HepG2 (cell line): ENCODE data around the gene DOK4. TPM values are rescaled to one million over a fixed set of nuclear protein-coding genes. Genes with fewer than 3 reads are reported as not detected.

Experiments used
- ESRRA ChIP-seq: sonication (generic); formaldehyde crosslinking; IDR thresholded peaks from 2 replicates; pipeline ENCODE4 v1.5.1; 2020; ENCODE audit warnings: mild to moderate bottlenecking, low read depth, missing genetic modification reagents
- GATAD2A ChIP-seq: IDR thresholded peaks from 2 replicates; pipeline ENCODE4 v1.6.1; 2016
- HNF4G ChIP-seq, 2 experiments: sonication (generic) in 1 of 2; formaldehyde crosslinking in 1 of 2; IDR thresholded peaks; 2 replicates each; pipeline versions ENCODE4 v1.4.0 to v1.6.1; 2011 to 2020; ENCODE audit warnings: borderline replicate concordance in 2 of 2, low read depth in 2 of 2, mild to moderate bottlenecking in 2 of 2, low read length in 1 of 2, missing genetic modification reagents in 1 of 2, moderate library complexity in 1 of 2
- ZBTB40 ChIP-seq, 2 experiments: fragments of 450-650 bp in 1 of 2; sonication (generic) in 1 of 2; formaldehyde crosslinking in 1 of 2; IDR thresholded peaks; 2 replicates each; pipeline versions ENCODE4 v1.6.1 to v1.8.0; 2016 to 2022; ENCODE audit warnings: antibody characterized with exemption in 1 of 2, mild to moderate bottlenecking in 1 of 2, missing genetic modification reagents in 1 of 2
- ZNF33B ChIP-seq: sonication (generic); formaldehyde crosslinking; IDR thresholded peaks from 2 replicates; pipeline ENCODE4 v1.5.1; 2020; ENCODE audit warnings: mild to moderate bottlenecking, missing genetic modification reagents
- ZNF589 ChIP-seq: sonication (generic); formaldehyde crosslinking; conservative IDR thresholded peaks from 2 replicates; pipeline ENCODE4 v1.8.0; 2022; ENCODE audit warnings: mild to moderate bottlenecking, moderate library complexity, missing genetic modification reagents
- polyA plus RNA-seq, 8 experiments: library from polyadenylated mRNA; depleted of rRNA in 3 of 8; stranded (reverse) in 7 of 8; unstranded in 1 of 8; fragments of >200 nt; fragmentation: Illumina TruSeq in 4 of 8; extraction: Trizol in 4 of 8; gene quantifications; 2 replicates each; pipeline versions ENCODE4 v1.2.1 to v1.2.3, GENCODE V29; 2011 to 2016; ENCODE audit warnings: low read depth in 4 of 8, missing spikeins in 1 of 8, mixed read lengths in 1 of 8; ENCODE audit not compliant: insufficient read depth in 1 of 8
- total RNA-seq, 5 experiments: library from RNA; depleted of rRNA; stranded (reverse); fragments of >200 nt; fragmentation: Illumina TruSeq; extraction: Trizol; gene quantifications; 2 replicates each; pipeline ENCODE4 v1.2.3, GENCODE V29; 2016; ENCODE audit warnings: low read depth in 1 of 5
- TF ChIP-seq, protein P1 (sequence below): IDR thresholded peaks from 2 replicates; pipeline ENCODE4 v1.4.0; 2020; ENCODE audit warnings: mild to moderate bottlenecking, missing genetic modification reagents
- TF ChIP-seq, protein P2 (sequence below): sonication (generic); formaldehyde crosslinking; IDR thresholded peaks from 2 replicates; pipeline ENCODE4 v1.9.0; 2021; ENCODE audit warnings: mild to moderate bottlenecking, missing genetic modification reagents

Gene DOK4
- total and polyA plus RNA-seq, 2 of the 13 experiments (the other 11 are each of a cell fraction or from before 2014, with no cell fraction given), result 52.7 to 70.0 TPM

- TF ChIP-seq ZBTB40 (IDR thresholded peaks at IDR 0.05) (no peak), ZBTB40 (CRISPR knock-in tag; IDR thresholded peaks at IDR 0.05) (no peak), ZNF33B (CRISPR knock-in tag) (no peak), GATAD2A (CRISPR knock-in tag) (peak; percentile 47; the same call in 1 of the 2 replicates), ZNF589 (no peak), HNF4G (IDR thresholded peaks at IDR 0.05; ENCODE audit: borderline replicate concordance, low read depth, low read length) (peak; percentile 65), HNF4G (CRISPR knock-in tag; IDR thresholded peaks at IDR 0.05; ENCODE audit: borderline replicate concordance, low read depth) (no peak), ESRRA (CRISPR knock-in tag) (peak; percentile 72; the same call in 1 of the 2 replicates)
- TF ChIP-seq, protein P1, sequence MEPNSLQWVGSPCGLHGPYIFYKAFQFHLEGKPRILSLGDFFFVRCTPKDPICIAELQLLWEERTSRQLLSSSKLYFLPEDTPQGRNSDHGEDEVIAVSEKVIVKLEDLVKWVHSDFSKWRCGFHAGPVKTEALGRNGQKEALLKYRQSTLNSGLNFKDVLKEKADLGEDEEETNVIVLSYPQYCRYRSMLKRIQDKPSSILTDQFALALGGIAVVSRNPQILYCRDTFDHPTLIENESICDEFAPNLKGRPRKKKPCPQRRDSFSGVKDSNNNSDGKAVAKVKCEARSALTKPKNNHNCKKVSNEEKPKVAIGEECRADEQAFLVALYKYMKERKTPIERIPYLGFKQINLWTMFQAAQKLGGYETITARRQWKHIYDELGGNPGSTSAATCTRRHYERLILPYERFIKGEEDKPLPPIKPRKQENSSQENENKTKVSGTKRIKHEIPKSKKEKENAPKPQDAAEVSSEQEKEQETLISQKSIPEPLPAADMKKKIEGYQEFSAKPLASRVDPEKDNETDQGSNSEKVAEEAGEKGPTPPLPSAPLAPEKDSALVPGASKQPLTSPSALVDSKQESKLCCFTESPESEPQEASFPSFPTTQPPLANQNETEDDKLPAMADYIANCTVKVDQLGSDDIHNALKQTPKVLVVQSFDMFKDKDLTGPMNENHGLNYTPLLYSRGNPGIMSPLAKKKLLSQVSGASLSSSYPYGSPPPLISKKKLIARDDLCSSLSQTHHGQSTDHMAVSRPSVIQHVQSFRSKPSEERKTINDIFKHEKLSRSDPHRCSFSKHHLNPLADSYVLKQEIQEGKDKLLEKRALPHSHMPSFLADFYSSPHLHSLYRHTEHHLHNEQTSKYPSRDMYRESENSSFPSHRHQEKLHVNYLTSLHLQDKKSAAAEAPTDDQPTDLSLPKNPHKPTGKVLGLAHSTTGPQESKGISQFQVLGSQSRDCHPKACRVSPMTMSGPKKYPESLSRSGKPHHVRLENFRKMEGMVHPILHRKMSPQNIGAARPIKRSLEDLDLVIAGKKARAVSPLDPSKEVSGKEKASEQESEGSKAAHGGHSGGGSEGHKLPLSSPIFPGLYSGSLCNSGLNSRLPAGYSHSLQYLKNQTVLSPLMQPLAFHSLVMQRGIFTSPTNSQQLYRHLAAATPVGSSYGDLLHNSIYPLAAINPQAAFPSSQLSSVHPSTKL (CRISPR knock-in tag), result peak; percentile 57; the same call in 1 of the 2 replicates
- TF ChIP-seq, protein P2, sequence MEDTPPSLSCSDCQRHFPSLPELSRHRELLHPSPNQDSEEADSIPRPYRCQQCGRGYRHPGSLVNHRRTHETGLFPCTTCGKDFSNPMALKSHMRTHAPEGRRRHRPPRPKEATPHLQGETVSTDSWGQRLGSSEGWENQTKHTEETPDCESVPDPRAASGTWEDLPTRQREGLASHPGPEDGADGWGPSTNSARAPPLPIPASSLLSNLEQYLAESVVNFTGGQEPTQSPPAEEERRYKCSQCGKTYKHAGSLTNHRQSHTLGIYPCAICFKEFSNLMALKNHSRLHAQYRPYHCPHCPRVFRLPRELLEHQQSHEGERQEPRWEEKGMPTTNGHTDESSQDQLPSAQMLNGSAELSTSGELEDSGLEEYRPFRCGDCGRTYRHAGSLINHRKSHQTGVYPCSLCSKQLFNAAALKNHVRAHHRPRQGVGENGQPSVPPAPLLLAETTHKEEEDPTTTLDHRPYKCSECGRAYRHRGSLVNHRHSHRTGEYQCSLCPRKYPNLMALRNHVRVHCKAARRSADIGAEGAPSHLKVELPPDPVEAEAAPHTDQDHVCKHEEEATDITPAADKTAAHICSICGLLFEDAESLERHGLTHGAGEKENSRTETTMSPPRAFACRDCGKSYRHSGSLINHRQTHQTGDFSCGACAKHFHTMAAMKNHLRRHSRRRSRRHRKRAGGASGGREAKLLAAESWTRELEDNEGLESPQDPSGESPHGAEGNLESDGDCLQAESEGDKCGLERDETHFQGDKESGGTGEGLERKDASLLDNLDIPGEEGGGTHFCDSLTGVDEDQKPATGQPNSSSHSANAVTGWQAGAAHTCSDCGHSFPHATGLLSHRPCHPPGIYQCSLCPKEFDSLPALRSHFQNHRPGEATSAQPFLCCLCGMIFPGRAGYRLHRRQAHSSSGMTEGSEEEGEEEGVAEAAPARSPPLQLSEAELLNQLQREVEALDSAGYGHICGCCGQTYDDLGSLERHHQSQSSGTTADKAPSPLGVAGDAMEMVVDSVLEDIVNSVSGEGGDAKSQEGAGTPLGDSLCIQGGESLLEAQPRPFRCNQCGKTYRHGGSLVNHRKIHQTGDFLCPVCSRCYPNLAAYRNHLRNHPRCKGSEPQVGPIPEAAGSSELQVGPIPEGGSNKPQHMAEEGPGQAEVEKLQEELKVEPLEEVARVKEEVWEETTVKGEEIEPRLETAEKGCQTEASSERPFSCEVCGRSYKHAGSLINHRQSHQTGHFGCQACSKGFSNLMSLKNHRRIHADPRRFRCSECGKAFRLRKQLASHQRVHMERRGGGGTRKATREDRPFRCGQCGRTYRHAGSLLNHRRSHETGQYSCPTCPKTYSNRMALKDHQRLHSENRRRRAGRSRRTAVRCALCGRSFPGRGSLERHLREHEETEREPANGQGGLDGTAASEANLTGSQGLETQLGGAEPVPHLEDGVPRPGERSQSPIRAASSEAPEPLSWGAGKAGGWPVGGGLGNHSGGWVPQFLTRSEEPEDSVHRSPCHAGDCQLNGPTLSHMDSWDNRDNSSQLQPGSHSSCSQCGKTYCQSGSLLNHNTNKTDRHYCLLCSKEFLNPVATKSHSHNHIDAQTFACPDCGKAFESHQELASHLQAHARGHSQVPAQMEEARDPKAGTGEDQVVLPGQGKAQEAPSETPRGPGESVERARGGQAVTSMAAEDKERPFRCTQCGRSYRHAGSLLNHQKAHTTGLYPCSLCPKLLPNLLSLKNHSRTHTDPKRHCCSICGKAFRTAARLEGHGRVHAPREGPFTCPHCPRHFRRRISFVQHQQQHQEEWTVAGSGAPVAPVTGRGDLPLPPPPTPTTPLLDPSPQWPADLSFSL (CRISPR knock-in tag), result no peak
Measured at GRCh38 chr16:57432505-57432904, 53.8 kb downstream of the DOK4 start (continued).
